ENCODE results near the gene C5orf34.

Gene C5orf34

DNA sequence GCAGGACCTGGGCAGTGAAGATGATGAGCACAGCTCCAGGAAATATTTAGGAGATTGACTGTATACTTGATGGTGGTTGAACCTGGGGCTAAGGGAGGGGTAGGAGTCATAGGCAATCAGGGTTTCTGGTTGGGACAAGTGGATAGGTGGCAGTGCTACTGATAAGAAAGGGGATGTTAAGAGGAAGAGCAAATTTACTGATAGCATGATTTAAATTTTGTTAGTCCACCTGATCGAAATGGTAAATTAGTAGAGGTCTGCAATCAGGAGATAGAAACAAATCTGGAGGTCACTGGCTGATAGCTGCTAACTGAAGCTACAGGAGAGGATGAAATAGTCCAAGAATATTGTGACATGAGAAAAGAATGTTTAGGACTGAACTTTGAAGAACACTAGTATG is 5.7 kb upstream of the C5orf34 start:
- Histone ChIP-seq H4K20me1 (ENCODE audit: control insufficient read depth, insufficient read depth, low read depth, low read length) (no peaks in the 10 kb centered on the region), H3K4me2 (ENCODE audit: low read length) (no peak overlapping the region), H3K27ac (ENCODE audit: low read depth, low read length) (no peak overlapping the region), H3K27me3 (ENCODE audit: control insufficient read depth, low read length) (no peaks in the 10 kb centered on the region), H3K79me2 (ENCODE audit: control insufficient read depth, low read length) (peaks cover 6% of the 10 kb centered on the region), H3K36me3 (ENCODE audit: control insufficient read depth, low read length) (peaks cover 12% of the 10 kb centered on the region), H3F3A (ENCODE audit: control insufficient read depth, insufficient read depth) (peaks cover 10% of the 10 kb centered on the region; the same call in 1 of the 2 replicates), H3K4me1 (ENCODE audit: control insufficient read depth, low read length) (peaks cover 7% of the 10 kb centered on the region), H3K9me2 (replicated peaks; ENCODE audit: control insufficient read depth, low read length) (no peaks in the 10 kb centered on the region), H3K4me3 (ENCODE audit: low read length) (no peak overlapping the region), H3K9me3 (ENCODE audit: control insufficient read depth, insufficient read depth, low read length) (no peaks in the 10 kb centered on the region)
- TF ChIP-seq, protein P1, sequence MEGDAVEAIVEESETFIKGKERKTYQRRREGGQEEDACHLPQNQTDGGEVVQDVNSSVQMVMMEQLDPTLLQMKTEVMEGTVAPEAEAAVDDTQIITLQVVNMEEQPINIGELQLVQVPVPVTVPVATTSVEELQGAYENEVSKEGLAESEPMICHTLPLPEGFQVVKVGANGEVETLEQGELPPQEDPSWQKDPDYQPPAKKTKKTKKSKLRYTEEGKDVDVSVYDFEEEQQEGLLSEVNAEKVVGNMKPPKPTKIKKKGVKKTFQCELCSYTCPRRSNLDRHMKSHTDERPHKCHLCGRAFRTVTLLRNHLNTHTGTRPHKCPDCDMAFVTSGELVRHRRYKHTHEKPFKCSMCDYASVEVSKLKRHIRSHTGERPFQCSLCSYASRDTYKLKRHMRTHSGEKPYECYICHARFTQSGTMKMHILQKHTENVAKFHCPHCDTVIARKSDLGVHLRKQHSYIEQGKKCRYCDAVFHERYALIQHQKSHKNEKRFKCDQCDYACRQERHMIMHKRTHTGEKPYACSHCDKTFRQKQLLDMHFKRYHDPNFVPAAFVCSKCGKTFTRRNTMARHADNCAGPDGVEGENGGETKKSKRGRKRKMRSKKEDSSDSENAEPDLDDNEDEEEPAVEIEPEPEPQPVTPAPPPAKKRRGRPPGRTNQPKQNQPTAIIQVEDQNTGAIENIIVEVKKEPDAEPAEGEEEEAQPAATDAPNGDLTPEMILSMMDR (IDR thresholded peaks at IDR 0.05; ENCODE audit: low read depth, low read length, poor library complexity, severe bottlenecking) = no peak
- no peak for TF ChIP-seq EZH2phosphoT487 (IDR thresholded peaks at IDR 0.05; ENCODE audit: borderline replicate concordance, low read length)

GRCh38 chr5:43515678-43516048 is 715 bp upstream of the C5orf34 start:
- peak overlapping the region; percentile 77 for H3K27ac ChIP-seq (ENCODE audit: low read depth, low read length)
- peaks cover 9% of the 10 kb centered on the region; the same call in 1 of the 2 replicates for H3F3A ChIP-seq (ENCODE audit: control insufficient read depth, insufficient read depth)
- H3K4me3 ChIP-seq (ENCODE audit: low read length) = peak overlapping the region; percentile 89
- peaks cover 20% of the 10 kb centered on the region for H3K4me1 ChIP-seq (ENCODE audit: control insufficient read depth, low read length)
- peak overlapping the region; percentile 93 for H3K4me2 ChIP-seq (ENCODE audit: low read length)
- H3K79me2 ChIP-seq (ENCODE audit: control insufficient read depth, low read length) = peaks cover 42% of the 10 kb centered on the region
- H3K27me3 ChIP-seq (ENCODE audit: control insufficient read depth, low read length) = no peaks in the 10 kb centered on the region
- no peaks in the 10 kb centered on the region for H3K9me2 ChIP-seq (replicated peaks; ENCODE audit: control insufficient read depth, low read length)
- H4K20me1 ChIP-seq (ENCODE audit: control insufficient read depth, insufficient read depth, low read depth, low read length) = no peaks in the 10 kb centered on the region
- no peaks in the 10 kb centered on the region for H3K9me3 ChIP-seq (ENCODE audit: control insufficient read depth, insufficient read depth, low read length)
- peaks cover 16% of the 10 kb centered on the region for H3K36me3 ChIP-seq (ENCODE audit: control insufficient read depth, low read length)
- TF ChIP-seq, protein P1 (IDR thresholded peaks at IDR 0.05; ENCODE audit: low read depth, low read length, poor library complexity, severe bottlenecking) = no peak
- no peak for TF ChIP-seq EZH2phosphoT487 (IDR thresholded peaks at IDR 0.05; ENCODE audit: borderline replicate concordance, low read length)

DNA sequence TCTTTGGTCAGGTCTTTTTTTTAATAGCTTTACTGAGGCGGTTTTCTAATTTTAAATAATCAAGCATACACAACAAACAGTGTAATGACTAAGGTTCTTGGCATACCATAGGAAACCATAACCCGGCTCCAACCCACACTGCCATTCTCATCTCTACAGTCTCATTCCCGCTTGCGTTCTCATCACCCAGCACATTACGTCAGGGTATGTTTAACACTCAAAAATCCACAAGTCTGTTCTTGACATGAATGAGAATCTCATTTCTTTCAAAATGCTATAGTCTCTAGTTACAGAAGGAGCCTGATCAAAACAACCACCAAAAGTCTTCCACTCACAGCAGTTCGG is 505 bp downstream of the C5orf34 start:
- H3K79me2 ChIP-seq (ENCODE audit: control insufficient read depth, low read length) = peaks cover 46% of the 10 kb centered on the region
- H4K20me1 ChIP-seq (ENCODE audit: control insufficient read depth, insufficient read depth, low read depth, low read length) = no peaks in the 10 kb centered on the region
- H3K4me3 ChIP-seq (ENCODE audit: low read length) = peak overlapping the region; percentile 89
- TF ChIP-seq, protein P1 (IDR thresholded peaks at IDR 0.05; ENCODE audit: low read depth, low read length, poor library complexity, severe bottlenecking) = no peak
- TF ChIP-seq EZH2phosphoT487 (IDR thresholded peaks at IDR 0.05; ENCODE audit: borderline replicate concordance, low read length) = no peak
- H3K9me2 ChIP-seq (replicated peaks; ENCODE audit: control insufficient read depth, low read length) = no peaks in the 10 kb centered on the region
- H3F3A ChIP-seq (ENCODE audit: control insufficient read depth, insufficient read depth) = peaks cover 6% of the 10 kb centered on the region; the same call in 1 of the 2 replicates
- peaks cover 20% of the 10 kb centered on the region for H3K4me1 ChIP-seq (ENCODE audit: control insufficient read depth, low read length)
- peak overlapping the region; percentile 93 for H3K4me2 ChIP-seq (ENCODE audit: low read length)
- peak overlapping the region; percentile 77 for H3K27ac ChIP-seq (ENCODE audit: low read depth, low read length)
- H3K27me3 ChIP-seq (ENCODE audit: control insufficient read depth, low read length) = no peaks in the 10 kb centered on the region
- H3K36me3 ChIP-seq (ENCODE audit: control insufficient read depth, low read length) = peaks cover 16% of the 10 kb centered on the region
- H3K9me3 ChIP-seq (ENCODE audit: control insufficient read depth, insufficient read depth, low read length) = no peaks in the 10 kb centered on the region
